ENCODE results near the gene ZNF618. TPM values are rescaled to one million over a fixed set of nuclear protein-coding genes. Genes with fewer than 3 reads are reported as not detected.

The ZNF618 gene
- total RNA-seq, 2 experiments from 2014 or later = not detected

DNA sequence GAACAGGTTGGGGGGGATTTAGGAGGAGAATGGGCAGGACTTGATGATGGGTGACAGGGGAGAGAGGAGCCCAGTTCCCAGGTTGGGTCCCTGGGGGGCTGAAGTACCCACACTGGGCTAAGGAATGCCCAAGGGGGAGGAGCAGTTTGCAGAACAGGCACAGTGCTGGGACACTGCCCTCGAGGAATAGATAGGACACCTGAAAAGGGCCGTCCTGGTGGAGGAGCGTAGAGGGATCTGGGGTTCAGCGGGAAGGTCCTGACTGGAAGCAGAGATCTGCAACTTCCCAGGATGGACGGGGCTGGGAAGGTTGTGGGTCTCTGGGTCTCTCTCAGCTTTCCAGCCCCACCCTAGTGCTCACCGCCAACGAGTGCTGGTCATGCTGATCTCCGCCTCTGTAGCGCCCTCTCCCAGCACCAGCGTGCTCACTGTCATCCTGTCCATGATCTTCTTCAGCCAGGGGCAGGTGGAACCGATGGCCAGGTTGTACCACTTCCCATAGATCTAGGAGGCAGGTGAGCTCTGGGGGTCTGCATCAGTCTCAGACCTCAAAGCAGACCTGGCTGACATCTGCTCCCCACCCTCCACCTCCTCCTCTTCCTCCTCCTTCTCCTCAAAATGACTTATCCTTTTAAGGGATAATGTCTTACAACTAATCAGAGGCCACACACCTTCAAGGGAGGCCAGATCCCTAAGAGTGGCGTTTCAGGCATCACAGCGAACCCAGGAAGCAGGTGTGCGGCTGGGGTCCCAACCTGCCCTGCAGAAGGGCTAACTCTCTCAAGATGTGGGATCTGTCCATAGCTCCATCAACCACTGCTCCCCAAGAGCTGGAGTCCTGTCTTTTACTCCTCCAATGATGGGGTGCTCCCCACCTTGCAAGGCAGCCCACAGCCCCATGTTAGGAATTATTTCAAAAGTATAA lies 200.4 kb downstream of the ZNF618 start:
- Histone ChIP-seq H3K4me3 (ENCODE audit: low read depth, low read length, poor library complexity, severe bottlenecking) (no peak overlapping the region), H3K36me3 (ENCODE audit: insufficient read depth, low read length) (no peaks in the 10 kb centered on the region), H3K9me2 (ENCODE audit: insufficient read depth, low read length) (no peaks in the 10 kb centered on the region), H3K4me2 (ENCODE audit: low read length) (no peak overlapping the region), H4K20me1 (ENCODE audit: insufficient read depth, low read length) (no peaks in the 10 kb centered on the region), H3K9me3 (ENCODE audit: low read length) (no peaks in the 10 kb centered on the region), H3K27ac (ENCODE audit: low read depth, low read length, poor library complexity, severe bottlenecking) (no peak overlapping the region), H3K79me2 (ENCODE audit: insufficient read depth, low read depth, low read length) (no peaks in the 10 kb centered on the region), H2AFZ (ENCODE audit: low read length) (no peak overlapping the region), H3K4me1 (ENCODE audit: insufficient read depth, low read length, poor library complexity, severe bottlenecking) (no peaks in the 10 kb centered on the region)
- no peak for TF ChIP-seq EZH2phosphoT487 (IDR thresholded peaks at IDR 0.05; ENCODE audit: borderline replicate concordance, low read depth, low read length)
- TF ChIP-seq, protein P1, sequence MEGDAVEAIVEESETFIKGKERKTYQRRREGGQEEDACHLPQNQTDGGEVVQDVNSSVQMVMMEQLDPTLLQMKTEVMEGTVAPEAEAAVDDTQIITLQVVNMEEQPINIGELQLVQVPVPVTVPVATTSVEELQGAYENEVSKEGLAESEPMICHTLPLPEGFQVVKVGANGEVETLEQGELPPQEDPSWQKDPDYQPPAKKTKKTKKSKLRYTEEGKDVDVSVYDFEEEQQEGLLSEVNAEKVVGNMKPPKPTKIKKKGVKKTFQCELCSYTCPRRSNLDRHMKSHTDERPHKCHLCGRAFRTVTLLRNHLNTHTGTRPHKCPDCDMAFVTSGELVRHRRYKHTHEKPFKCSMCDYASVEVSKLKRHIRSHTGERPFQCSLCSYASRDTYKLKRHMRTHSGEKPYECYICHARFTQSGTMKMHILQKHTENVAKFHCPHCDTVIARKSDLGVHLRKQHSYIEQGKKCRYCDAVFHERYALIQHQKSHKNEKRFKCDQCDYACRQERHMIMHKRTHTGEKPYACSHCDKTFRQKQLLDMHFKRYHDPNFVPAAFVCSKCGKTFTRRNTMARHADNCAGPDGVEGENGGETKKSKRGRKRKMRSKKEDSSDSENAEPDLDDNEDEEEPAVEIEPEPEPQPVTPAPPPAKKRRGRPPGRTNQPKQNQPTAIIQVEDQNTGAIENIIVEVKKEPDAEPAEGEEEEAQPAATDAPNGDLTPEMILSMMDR (conservative IDR thresholded peaks at IDR 0.05; ENCODE audit: low read length) = no peak
- BruUV-seq (replicated peaks) = no TSS peak
- ChIA-PET CTCF (ENCODE audit: unreplicated experiment) (no interaction called here), POLR2A (interaction anchor here (0.6 kb wide), 1 partner anchor 904 kb away, joined by 3 read pairs; no protein-coding TSS in a partner anchor)
- DNase-seq (ENCODE audit: low spot score) = no peak
- intact Hi-C loops (cut with micrococcal nuclease; ENCODE audit: unreplicated experiment) = no loop called here

DNA sequence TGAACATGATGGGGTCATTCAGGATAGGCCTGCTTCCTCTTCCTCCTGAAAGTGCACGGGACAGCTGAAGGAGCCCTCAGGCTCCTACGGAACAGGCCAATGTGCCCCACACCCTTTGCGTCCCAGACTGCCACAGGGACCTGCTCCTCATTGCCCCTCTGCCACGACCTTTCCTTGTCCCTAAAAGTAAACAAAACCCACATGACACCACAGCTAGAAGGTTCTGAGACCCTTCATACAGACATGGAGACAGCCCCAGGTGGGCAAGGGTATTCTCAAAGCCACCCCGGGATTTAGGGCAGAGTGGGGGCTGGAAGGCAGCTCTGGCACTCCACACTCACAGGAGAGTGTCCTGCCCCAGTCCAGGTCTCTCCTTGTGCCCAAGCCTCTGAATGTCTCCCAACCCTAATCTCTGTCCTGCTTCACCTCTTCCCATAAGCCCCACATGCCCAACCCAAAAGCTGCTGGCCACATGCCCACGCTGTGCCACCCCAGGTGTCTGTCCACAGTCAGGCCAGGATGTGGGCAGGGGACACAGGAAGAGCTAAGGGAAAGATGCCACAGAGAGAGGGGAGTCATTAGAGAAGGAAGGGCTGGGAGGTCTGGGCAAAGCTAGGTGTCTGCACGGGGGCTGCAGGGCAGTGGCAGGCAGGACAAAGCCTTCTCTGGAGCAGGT lies 201.2 kb downstream of the ZNF618 start:
- intact Hi-C loops (cut with micrococcal nuclease; ENCODE audit: unreplicated experiment) = no loop called here
- BruUV-seq (replicated peaks) = no TSS peak
- POLR2A ChIA-PET = no interaction called here

More for the DNA sequence above, 201.2 kb downstream of the ZNF618 start:
- Histone ChIP-seq H3K27ac (ENCODE audit: low read depth, low read length, poor library complexity, severe bottlenecking) (no peak overlapping the region), H3K36me3 (ENCODE audit: insufficient read depth, low read length) (no peaks in the 10 kb centered on the region), H3K79me2 (ENCODE audit: insufficient read depth, low read depth, low read length) (no peaks in the 10 kb centered on the region), H2AFZ (ENCODE audit: low read length) (no peak overlapping the region), H3K9me3 (ENCODE audit: low read length) (no peaks in the 10 kb centered on the region), H3K4me3 (ENCODE audit: low read depth, low read length, poor library complexity, severe bottlenecking) (no peak overlapping the region), H3K4me2 (ENCODE audit: low read length) (no peak overlapping the region), H3K9me2 (ENCODE audit: insufficient read depth, low read length) (no peaks in the 10 kb centered on the region), H3K4me1 (ENCODE audit: insufficient read depth, low read length, poor library complexity, severe bottlenecking) (no peaks in the 10 kb centered on the region), H4K20me1 (ENCODE audit: insufficient read depth, low read length) (no peaks in the 10 kb centered on the region)
- TF ChIP-seq EZH2phosphoT487 (IDR thresholded peaks at IDR 0.05; ENCODE audit: borderline replicate concordance, low read depth, low read length) = no peak
- TF ChIP-seq, protein P1 (conservative IDR thresholded peaks at IDR 0.05; ENCODE audit: low read length) = no peak
- CTCF ChIA-PET (ENCODE audit: unreplicated experiment) = no interaction called here
- no peak for DNase-seq (ENCODE audit: low spot score)
